SU-DHL-6 (cell line): ENCODE measurements around the gene ARAP1.
A peak's percentile ranks its signal among the peaks of the same experiment; 100 is the strongest.

ENCODE experiments used
- EZH2phosphoT487 ChIP-seq: fragments of 200-600 bp; sonication (generic), shearing (Covaris generic); conservative IDR thresholded peaks from 2 replicates; pipeline ENCODE4 v1.6.1; 2018; ENCODE audit warnings: mild to moderate bottlenecking, antibody characterized with exemption, low read length, moderate library complexity, mixed read lengths
- TF ChIP-seq, protein P1 (sequence below): fragments of 200-600 bp; sonication (generic); IDR thresholded peaks from one replicate; pipeline ENCODE4 v1.5.1; 2017; ENCODE audit warnings: antibody characterized with exemption, mild to moderate bottlenecking, low read length, moderate library complexity; ENCODE audit not compliant: insufficient read depth, poor library complexity, severe bottlenecking

DNA sequence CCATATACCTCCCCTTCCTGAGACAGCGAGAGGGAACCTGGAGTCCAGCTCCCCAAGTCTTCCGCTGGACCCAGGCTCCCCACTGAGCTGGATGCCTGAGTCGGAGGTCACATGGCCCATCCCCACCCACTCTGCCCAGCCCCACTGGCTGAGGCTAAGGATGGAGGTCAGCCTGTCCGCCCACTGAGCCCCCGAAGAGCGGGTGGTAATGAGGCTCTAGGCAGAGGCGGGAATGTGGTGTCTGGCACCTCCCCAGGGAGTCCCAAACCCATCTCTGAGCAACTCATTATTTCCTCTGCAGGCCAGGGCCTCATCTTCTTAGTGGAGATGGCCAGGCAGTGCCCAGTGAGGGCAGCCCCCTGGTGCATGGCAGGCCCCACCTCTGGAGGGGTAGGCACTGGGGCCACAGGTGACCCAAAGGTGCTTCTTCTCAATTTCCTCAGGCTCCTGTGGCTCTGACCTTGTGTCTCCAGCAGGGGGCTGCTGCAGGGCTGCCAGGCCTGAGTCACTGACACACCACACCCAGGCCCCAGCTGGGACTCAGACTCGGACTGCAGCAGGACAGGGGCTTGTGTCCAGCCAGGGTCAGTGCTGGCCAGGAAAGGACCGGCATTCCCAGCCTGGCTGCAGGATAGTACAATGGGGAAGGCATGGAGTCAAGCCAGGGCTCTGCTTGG, 67.8 kb downstream of the ARAP1 start:
- TF ChIP-seq, protein P1, sequence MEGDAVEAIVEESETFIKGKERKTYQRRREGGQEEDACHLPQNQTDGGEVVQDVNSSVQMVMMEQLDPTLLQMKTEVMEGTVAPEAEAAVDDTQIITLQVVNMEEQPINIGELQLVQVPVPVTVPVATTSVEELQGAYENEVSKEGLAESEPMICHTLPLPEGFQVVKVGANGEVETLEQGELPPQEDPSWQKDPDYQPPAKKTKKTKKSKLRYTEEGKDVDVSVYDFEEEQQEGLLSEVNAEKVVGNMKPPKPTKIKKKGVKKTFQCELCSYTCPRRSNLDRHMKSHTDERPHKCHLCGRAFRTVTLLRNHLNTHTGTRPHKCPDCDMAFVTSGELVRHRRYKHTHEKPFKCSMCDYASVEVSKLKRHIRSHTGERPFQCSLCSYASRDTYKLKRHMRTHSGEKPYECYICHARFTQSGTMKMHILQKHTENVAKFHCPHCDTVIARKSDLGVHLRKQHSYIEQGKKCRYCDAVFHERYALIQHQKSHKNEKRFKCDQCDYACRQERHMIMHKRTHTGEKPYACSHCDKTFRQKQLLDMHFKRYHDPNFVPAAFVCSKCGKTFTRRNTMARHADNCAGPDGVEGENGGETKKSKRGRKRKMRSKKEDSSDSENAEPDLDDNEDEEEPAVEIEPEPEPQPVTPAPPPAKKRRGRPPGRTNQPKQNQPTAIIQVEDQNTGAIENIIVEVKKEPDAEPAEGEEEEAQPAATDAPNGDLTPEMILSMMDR, result peak; percentile 34
- TF ChIP-seq EZH2phosphoT487, result no peak
